ENCODE measurements around the gene MAP6D1. TPM values are rescaled to one million over a fixed set of nuclear protein-coding genes. Genes with fewer than 3 reads are reported as not detected.
A peak's percentile ranks its signal among the peaks of the same experiment; 100 is the strongest.

Gene MAP6D1
- total RNA-seq, 2 donors from 2014 or later: 0.98 TPM; not detected in 1

- no peak for DNase-seq
- Histone ChIP-seq H3K27ac (no peak overlapping the region), H3K9me3 (no peaks in the 10 kb centered on the region), H3K27me3 (no peaks in the 10 kb centered on the region), H3K4me3 (no peak overlapping the region), H3K9ac (ENCODE audit: low read depth in 2 of 2, low read length in 2 of 2) (no peak overlapping the region), H3K36me3 (peaks cover 5% of the 10 kb centered on the region), H3K4me1 (no peaks in the 10 kb centered on the region)
- intact Hi-C loops (cut with DNase I): no loop called here
- no peak for TF ChIP-seq CTCF (IDR thresholded peaks at IDR 0.05)
Observed at GRCh38 chr3:183829466-183829865, 4.1 kb upstream of the MAP6D1 start.

- H3K4me3 ChIP-seq: no peak overlapping the region
- DNase-seq: no peak
- H3K9me3 ChIP-seq: no peaks in the 10 kb centered on the region
- TF ChIP-seq CTCF (IDR thresholded peaks at IDR 0.05): no peak
- H3K27me3 ChIP-seq: no peaks in the 10 kb centered on the region
- H3K27ac ChIP-seq: no peak overlapping the region
- no peaks in the 10 kb centered on the region for H3K4me1 ChIP-seq
- intact Hi-C loops (cut with DNase I): no loop called here
- H3K36me3 ChIP-seq: no peaks in the 10 kb centered on the region
- no peak overlapping the region for H3K9ac ChIP-seq (ENCODE audit: low read depth in 2 of 2, low read length in 2 of 2)
Observed at GRCh38 chr3:183828538-183828870, 3.1 kb upstream of the MAP6D1 start.

DNA sequence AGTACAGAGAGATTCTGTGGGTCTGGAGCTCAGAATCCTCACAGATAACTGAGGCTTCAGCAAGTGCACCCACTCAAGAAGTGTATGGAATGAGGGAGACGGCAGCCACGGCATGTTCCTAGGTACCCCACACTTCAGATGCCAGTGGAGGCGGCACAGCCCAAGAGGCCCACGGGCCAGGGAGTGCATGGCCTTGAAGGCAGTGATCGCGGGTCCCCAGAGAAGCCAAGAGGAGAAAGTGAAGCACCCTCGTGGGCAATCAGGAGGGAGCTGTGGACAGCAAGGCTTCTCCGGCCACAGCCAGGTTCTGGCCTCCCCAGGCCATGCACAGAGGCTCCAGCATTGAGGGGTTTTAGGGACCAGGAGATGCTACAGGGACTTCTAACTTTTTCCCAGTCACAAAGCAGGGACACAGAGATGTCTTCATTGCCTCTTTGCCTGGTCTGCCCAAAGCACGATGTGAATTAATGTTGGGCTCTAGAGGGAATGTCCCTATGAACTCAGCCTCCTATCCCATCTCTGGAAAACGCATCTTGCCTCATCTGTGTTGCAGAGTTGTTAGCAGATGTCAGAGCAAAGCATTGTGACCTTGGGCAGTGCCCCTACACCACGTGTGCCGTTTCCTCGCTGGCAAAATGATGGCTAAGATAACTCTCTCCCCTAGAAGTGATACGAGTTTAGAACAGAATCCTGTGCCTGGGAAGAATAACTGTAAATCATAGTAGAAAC lies 2.6 kb upstream of the MAP6D1 start:
- no peak overlapping the region for H3K27ac ChIP-seq
- H3K9me3 ChIP-seq: no peaks in the 10 kb centered on the region
- TF ChIP-seq CTCF (IDR thresholded peaks at IDR 0.05): no peak
- H3K4me3 ChIP-seq: no peak overlapping the region
- no peak overlapping the region for H3K9ac ChIP-seq (ENCODE audit: low read depth in 2 of 2, low read length in 2 of 2)
- no peak for DNase-seq
- H3K4me1 ChIP-seq: no peaks in the 10 kb centered on the region
- intact Hi-C loops (cut with DNase I): no loop called here
- H3K27me3 ChIP-seq: no peaks in the 10 kb centered on the region
- H3K36me3 ChIP-seq: no peaks in the 10 kb centered on the region

DNA sequence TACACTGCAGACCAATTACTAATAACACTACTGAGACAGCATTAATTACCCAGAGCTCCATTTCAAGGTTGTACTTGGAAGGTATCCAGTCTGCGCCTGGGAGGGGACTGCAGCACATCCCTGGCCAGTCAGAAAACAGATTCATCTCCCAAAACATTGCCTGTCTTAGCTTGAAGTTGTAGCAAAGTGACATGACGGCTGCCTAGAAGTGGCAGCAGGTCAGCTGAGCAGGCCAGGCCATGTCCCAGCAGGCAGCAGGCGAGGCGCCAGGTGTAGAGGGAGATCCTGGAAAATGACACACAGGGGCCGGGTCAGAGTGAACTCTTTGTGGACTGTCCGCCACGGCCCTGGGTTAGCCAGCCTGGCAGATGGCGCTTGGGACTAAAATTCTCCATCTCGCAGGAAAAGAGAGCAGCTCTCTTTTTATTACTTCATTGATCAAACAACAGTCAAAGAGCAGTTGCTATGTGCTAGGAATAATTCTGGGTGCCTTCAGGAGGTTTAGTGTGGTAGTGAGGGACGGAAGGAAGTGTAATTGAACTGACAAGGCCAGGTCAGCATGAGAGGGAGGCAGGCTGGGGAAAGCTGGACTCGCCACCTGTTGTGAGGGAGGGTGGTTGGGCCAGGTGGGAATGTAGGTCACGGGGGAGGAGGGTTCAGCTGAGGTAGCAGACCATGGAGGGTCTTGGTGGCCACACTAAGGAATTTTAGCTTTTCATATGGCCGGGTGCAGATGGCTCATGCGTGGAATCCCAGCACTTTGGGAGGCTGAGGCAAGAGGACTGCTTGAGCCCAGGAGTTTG lies 1.3 kb upstream of the MAP6D1 start:
- Histone ChIP-seq H3K4me3 (no peak overlapping the region), H3K9ac (ENCODE audit: low read depth in 2 of 2, low read length in 2 of 2) (no peak overlapping the region), H3K4me1 (no peaks in the 10 kb centered on the region), H3K9me3 (no peaks in the 10 kb centered on the region), H3K27me3 (no peaks in the 10 kb centered on the region), H3K27ac (no peak overlapping the region), H3K36me3 (no peaks in the 10 kb centered on the region)
- TF ChIP-seq CTCF (IDR thresholded peaks at IDR 0.05): no peak
- DNase-seq: no peak
- intact Hi-C loops (cut with DNase I): no loop called here

- DNase-seq: no peak
- intact Hi-C loops (cut with DNase I): no loop called here
- Histone ChIP-seq H3K4me3 (peak overlapping the region; percentile 77), H3K4me1 (no peaks in the 10 kb centered on the region), H3K9me3 (no peaks in the 10 kb centered on the region), H3K27ac (no peak overlapping the region), H3K9ac (ENCODE audit: low read depth in 2 of 2, low read length in 2 of 2) (peak overlapping the region; percentile 34 to 62), H3K36me3 (no peaks in the 10 kb centered on the region), H3K27me3 (no peaks in the 10 kb centered on the region)
- TF ChIP-seq CTCF (IDR thresholded peaks at IDR 0.05): no peak
Observed at GRCh38 chr3:183824761-183825455, 469 bp downstream of the MAP6D1 start.

All from colonic mucosa (tissue), 4 donors.